Colonic mucosa (tissue), 4 donors: Measurements from ENCODE around the gene ELMOD3. TPM values are rescaled to one million over a fixed set of nuclear protein-coding genes. Genes with fewer than 3 reads are reported as not detected.
A peak's percentile ranks its signal among the peaks of the same experiment; 100 is the strongest.
"Not testable (repeated sequence)": the region's sequence is repeated elsewhere in the genome, so short reads cannot be mapped to it uniquely, and the experiment has no call there.

ENCODE experiments used
- DNase-seq: peaks from one replicate; pipeline ENCODE4 v3.0.0-alpha.2; 2020
- H3K27ac ChIP-seq: fragments of 200-600 bp; one replicate; pipeline ENCODE4 v1.8.0; 2021
- H3K27me3 ChIP-seq: fragments of 200-600 bp; one replicate; pipeline ENCODE4 v1.8.0; 2021
- H3K36me3 ChIP-seq: fragments of 200-600 bp; one replicate; pipeline ENCODE4 v1.8.0; 2021
- H3K4me1 ChIP-seq: fragments of 200-600 bp; one replicate; pipeline ENCODE4 v1.8.0; 2021; ENCODE audit warnings: mild to moderate bottlenecking
- H3K4me3 ChIP-seq: fragments of 200-600 bp; one replicate; pipeline ENCODE4 v1.8.0; 2021
- H3K9ac ChIP-seq, 2 donors: one replicate each; pipeline ENCODE4 v1.7.0; 2013; ENCODE audit warnings: control low read depth in 2 of 2, low read depth in 2 of 2, low read length in 2 of 2
- H3K9me3 ChIP-seq: fragments of 200-600 bp; one replicate; pipeline ENCODE4 v1.8.0; 2021
- intact Hi-C: fragments of 100-400 bp; cut with DNase I; formaldehyde crosslinking; loops from one replicate; pipeline ENCODE4 v1.14.1; 2022
- total RNA-seq, 2 donors: library from RNA; stranded (reverse); fragmentation: NEBNext Ultra II Directional in 1 of 2; extraction: Animal tissue kit (Norgen Biotek cat#: 25700) in 1 of 2; gene quantifications; one replicate each; pipeline ENCODE4 v1.2.1, GENCODE V29; 2021
- TF ChIP-seq, protein P1 (sequence below): fragments of 200-600 bp; IDR thresholded peaks from one replicate; pipeline ENCODE4 v1.8.0; 2022; ENCODE audit warnings: antibody characterized with exemption, mild to moderate bottlenecking
- donor health status: healthy.
- donor health status: DM: no; HTN: no; CAD: no.
- donor health status: DM: no; HTN: no; CAD: no.

The ELMOD3 gene
- total RNA-seq, 2 donors from 2014 or later: 13.4 to 19.4 TPM

DNA sequence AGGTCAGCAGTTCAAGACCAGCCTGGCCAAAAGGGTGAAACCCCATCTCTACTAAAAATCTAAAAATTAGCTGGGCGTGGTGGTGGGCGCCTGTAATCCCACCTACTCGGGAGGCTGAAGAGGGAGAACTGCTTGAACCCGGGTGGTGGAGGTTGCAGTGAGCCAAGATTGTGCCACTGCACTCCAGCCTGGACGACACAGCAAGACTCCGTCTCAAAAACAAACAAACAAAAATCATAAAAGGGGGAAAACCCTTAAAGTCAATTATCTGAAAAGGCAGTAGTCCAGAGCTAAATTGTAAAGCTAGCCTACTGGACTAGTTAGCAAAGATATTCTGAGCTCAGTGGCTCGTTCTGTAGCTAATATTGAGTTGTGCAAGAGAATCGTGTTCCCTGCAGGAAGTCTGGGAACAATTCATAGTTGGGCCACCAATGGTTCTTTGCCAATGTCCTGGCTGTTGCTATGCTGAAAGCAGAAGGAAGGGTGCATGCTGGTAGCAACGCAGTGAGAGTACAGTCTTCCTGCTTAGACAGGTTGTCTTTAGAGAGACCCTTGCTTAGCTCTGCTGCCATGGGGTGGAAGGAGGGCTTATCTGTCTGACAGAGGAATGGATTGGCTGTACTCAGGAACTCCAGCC is 31.1 kb upstream of the ELMOD3 start:
- Histone ChIP-seq H3K4me1 (peaks cover 11% of the 10 kb centered on the region), H3K27me3 (no peaks in the 10 kb centered on the region), H3K36me3 (peaks cover 5% of the 10 kb centered on the region), H3K27ac (no peak overlapping the region), H3K9me3 (no peaks in the 10 kb centered on the region), H3K9ac (no peak overlapping the region), H3K4me3 (no peak overlapping the region)
- intact Hi-C loops: no loop called here
- DNase-seq: no peak
- TF ChIP-seq, protein P1, sequence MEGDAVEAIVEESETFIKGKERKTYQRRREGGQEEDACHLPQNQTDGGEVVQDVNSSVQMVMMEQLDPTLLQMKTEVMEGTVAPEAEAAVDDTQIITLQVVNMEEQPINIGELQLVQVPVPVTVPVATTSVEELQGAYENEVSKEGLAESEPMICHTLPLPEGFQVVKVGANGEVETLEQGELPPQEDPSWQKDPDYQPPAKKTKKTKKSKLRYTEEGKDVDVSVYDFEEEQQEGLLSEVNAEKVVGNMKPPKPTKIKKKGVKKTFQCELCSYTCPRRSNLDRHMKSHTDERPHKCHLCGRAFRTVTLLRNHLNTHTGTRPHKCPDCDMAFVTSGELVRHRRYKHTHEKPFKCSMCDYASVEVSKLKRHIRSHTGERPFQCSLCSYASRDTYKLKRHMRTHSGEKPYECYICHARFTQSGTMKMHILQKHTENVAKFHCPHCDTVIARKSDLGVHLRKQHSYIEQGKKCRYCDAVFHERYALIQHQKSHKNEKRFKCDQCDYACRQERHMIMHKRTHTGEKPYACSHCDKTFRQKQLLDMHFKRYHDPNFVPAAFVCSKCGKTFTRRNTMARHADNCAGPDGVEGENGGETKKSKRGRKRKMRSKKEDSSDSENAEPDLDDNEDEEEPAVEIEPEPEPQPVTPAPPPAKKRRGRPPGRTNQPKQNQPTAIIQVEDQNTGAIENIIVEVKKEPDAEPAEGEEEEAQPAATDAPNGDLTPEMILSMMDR: no peak

DNA sequence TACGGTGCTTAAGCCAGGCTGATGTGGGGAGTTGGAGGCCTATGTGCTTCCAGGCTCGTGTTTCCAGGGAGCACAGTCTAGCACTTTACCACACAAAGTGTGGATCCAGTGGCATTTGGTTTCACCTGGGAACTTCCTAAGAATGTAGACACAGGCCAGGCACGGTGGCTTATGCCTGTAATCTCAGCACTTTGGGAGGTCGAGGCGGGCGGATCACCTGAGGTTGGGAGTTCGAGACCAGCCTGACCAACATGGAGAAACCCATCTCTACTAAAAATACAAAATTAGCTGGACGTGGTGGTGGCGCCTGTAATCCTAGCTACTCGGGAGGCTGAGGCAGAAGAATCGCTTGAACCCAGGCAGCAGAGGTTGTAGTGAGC is 30.6 kb upstream of the ELMOD3 start:
- H3K4me3 ChIP-seq, H3K27ac ChIP-seq, H3K9me3 ChIP-seq, H3K27me3 ChIP-seq, H3K36me3 ChIP-seq, DNase-seq, intact Hi-C loops: not testable (repeated sequence)
- Histone ChIP-seq H3K4me1 (peaks cover 11% of the 10 kb centered on the region), H3K9ac (peak overlapping the region in 1 of 2 donors; percentile 97)

DNA sequence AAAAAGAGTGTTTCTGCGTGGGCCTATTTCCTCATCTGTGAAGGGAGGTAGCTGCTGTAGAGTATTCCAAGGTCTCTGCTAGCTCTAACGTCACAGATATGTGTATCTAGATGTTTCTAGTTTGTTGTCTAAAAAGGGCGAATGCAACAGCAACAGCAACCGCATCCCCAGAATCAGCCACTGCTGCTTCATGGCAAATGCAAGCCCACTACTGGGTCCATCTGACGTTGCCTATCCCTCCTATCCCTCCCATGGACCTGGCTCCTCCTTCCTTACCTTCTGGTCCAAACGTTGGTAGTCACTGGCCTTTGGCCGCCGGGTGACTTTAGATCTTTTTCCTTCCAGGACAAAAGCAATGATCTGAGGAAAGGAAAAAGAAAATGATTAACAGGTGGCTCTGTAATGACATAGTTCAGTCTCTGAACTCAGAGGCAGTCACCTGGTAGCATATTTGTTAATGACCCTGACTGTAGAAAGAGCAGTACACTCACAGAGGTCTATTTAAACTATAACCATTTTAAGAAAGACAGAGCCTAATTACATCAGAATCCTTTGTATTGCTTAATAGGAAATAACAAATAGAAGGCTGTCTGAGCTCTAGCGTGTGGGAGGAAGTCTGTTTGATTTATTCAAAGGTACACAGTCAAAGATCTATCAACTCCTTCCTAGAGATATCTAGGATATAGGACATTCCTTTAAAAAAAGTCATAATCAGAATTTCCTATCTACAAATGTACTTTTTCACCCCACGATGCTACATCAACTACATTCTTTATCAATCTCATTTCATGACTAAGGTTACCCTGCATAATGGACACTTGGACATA is 29.7 kb upstream of the ELMOD3 start:
- intact Hi-C loops: no loop called here
- Histone ChIP-seq H3K9me3 (no peaks in the 10 kb centered on the region), H3K4me3 (peak overlapping the region; percentile 61), H3K9ac (peak overlapping the region in 1 of 2 donors; percentile 97), H3K4me1 (peaks cover 11% of the 10 kb centered on the region), H3K27me3 (no peaks in the 10 kb centered on the region), H3K27ac (peak overlapping the region; percentile 88), H3K36me3 (peaks cover 5% of the 10 kb centered on the region)
- peak; percentile 72 for DNase-seq
- TF ChIP-seq, protein P1: no peak

DNA sequence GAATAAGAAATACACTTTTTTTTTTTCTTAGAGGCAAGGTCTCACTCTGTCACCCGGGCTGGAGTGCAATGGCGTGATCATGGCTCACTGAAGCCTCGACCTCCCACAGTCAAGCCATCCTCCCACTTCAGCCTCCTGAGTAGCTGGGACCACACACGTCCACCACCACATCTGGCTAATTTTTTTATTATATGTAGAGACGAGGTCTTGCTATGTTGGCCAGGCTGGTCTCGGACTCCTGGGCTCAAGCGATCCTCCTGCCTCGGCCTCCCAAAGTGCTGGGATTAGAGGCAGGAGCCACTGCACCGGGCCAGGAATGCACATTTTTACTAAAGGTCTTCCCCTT is 29.1 kb upstream of the ELMOD3 start:
- Histone ChIP-seq H3K4me1 (peaks cover 11% of the 10 kb centered on the region), H3K9ac (peak overlapping the region in 1 of 2 donors; percentile 97), H3K36me3 (peaks cover 5% of the 10 kb centered on the region), H3K9me3 (no peaks in the 10 kb centered on the region), H3K4me3 (peak overlapping the region; percentile 61), H3K27me3 (no peaks in the 10 kb centered on the region), H3K27ac (peak overlapping the region; percentile 88)
- DNase-seq: no peak
- TF ChIP-seq, protein P1: no peak
- intact Hi-C loops: no loop called here

DNA sequence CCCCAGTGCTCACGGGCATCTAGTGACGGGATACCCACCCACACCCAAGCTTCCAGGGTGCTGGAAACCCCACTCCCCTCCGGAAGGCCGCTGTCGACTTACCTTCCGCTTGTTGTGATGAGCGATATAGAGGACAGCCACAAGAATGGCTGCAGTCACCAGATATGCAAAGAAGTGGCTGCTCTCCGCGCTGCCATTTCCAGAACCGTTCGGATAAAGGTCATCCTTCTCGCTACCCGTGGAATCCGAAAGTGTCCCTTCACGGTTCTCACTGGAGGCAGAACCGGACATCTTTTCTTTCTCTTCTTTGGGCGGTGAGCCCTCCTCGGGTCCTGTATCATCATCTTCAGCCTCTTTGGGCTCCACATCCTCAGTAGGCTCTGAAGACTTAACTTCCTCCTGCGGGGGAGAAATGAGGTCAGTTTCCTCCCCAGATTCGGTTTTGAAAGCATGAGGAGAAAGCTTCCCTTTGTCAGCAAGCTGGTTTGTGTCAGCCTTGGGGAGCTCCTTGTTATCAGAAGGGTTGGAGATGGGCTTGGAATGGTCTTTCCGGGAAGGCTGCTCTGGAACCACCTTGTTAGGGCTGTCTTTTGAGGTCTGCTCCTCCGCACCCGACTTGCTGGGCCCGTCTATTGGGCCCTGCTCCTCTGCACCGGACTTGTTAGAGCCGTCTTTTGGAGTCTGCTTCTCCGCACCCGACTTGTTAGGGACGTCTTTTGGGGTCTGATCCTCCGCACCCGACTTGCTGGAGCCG is 28.0 kb upstream of the ELMOD3 start:
- intact Hi-C loops: no loop called here
- Histone ChIP-seq H3K36me3 (peaks cover 5% of the 10 kb centered on the region), H3K27me3 (no peaks in the 10 kb centered on the region), H3K4me1 (peaks cover 11% of the 10 kb centered on the region), H3K9me3 (no peaks in the 10 kb centered on the region), H3K4me3 (peak overlapping the region; percentile 61), H3K27ac (peak overlapping the region; percentile 88), H3K9ac (peak overlapping the region; percentile 60 to 97)
- DNase-seq: peak; percentile 50
- TF ChIP-seq, protein P1: no peak
